ENCODE data around the gene PI3.

- TF ChIP-seq CTCF (IDR thresholded peaks at IDR 0.05) = no peak
- TF ChIP-seq POLR2A (IDR thresholded peaks at IDR 0.05) = no peak
Measured at GRCh38 chr20:45212836-45213235, 38.1 kb downstream of the PI3 start.
